GM12878 (cell line): ENCODE data around the gene MGAT2. TPM values are rescaled to one million over a fixed set of nuclear protein-coding genes. Genes with fewer than 3 reads are reported as not detected.
A peak's percentile ranks its signal among the peaks of the same experiment; 100 is the strongest.

Source experiments
- CEBPB ChIP-seq, 2 experiments: fragments of 150-350 bp in 1 of 2; IDR thresholded peaks; 2 replicates each; pipeline ENCODE4 v1.6.1; 2012 to 2014; ENCODE audit warnings: low read depth in 2 of 2, low read length in 2 of 2, borderline replicate concordance in 1 of 2, inconsistent platforms in 1 of 2
- E4F1 ChIP-seq: fragments of 450-650 bp; IDR thresholded peaks from 2 replicates; pipeline ENCODE4 v1.6.1; 2018; ENCODE audit warnings: borderline replicate concordance, mild to moderate bottlenecking; ENCODE audit not compliant: partially characterized antibody
- EZH2 ChIP-seq: IDR thresholded peaks from 2 replicates; pipeline ENCODE4 v1.6.1; 2012; ENCODE audit warnings: low read depth, mild to moderate bottlenecking, control low read depth, inconsistent platforms, low read length, borderline replicate concordance; ENCODE audit not compliant: control insufficient read depth
- FOXK2 ChIP-seq: fragments of 450-650 bp; IDR thresholded peaks from 2 replicates; pipeline ENCODE4 v1.6.1; 2017; ENCODE audit warnings: mild to moderate bottlenecking, moderate library complexity
- MTA3 ChIP-seq: IDR thresholded peaks from 2 replicates; pipeline ENCODE4 v1.6.1; 2012; ENCODE audit warnings: low read length, inconsistent platforms, borderline replicate concordance
- NFIC ChIP-seq: IDR thresholded peaks from 2 replicates; pipeline ENCODE4 v1.6.1; 2012; ENCODE audit warnings: low read depth, mild to moderate bottlenecking, inconsistent platforms, low read length, moderate library complexity
- PAX5 ChIP-seq: IDR thresholded peaks from 2 replicates; pipeline ENCODE4 v1.6.1; 2011; ENCODE audit warnings: low read depth, low read length, borderline replicate concordance
- POU2F2 ChIP-seq: IDR thresholded peaks from 3 replicates; pipeline ENCODE4 v1.6.1; 2011; ENCODE audit warnings: low read depth, mild to moderate bottlenecking, low read length, borderline replicate concordance
- SMAD5 ChIP-seq: IDR thresholded peaks from 2 replicates; pipeline ENCODE4 v1.6.1; 2016; ENCODE audit warnings: antibody characterized with exemption, low read depth
- SP1 ChIP-seq: IDR thresholded peaks from one replicate; pipeline ENCODE4 v1.6.1; 2011; ENCODE audit warnings: low read depth, low read length
- SREBF2 ChIP-seq: IDR thresholded peaks from 2 replicates; pipeline ENCODE4 v1.6.1; 2012; ENCODE audit warnings: mild to moderate bottlenecking, low read length
- YBX1 ChIP-seq: fragments of 450-650 bp; IDR thresholded peaks from 2 replicates; pipeline ENCODE4 v1.6.1; 2016; ENCODE audit warnings: antibody characterized with exemption
- ZBED1 ChIP-seq: IDR thresholded peaks from 2 replicates; pipeline ENCODE4 v1.6.1; 2016; ENCODE audit warnings: borderline replicate concordance
- ZNF274 ChIP-seq: IDR thresholded peaks from one replicate; pipeline ENCODE4 v1.8.0; 2011; ENCODE audit not compliant: insufficient read length, insufficient read depth
- ZNF384 ChIP-seq: IDR thresholded peaks from 2 replicates; pipeline ENCODE4 v1.6.1; 2012; ENCODE audit warnings: low read depth, mild to moderate bottlenecking, low read length, improper control_type of control experiment, borderline replicate concordance
- ZZZ3 ChIP-seq: IDR thresholded peaks from 2 replicates; pipeline ENCODE4 v1.6.1; 2011; ENCODE audit warnings: low read depth; ENCODE audit not compliant: control insufficient read depth, insufficient read length
- polyA plus RNA-seq, 11 experiments: library from polyadenylated mRNA; depleted of rRNA in 4 of 11; unstranded in 6 of 11; stranded (reverse) in 5 of 11; fragments of >200 nt; fragmentation: Nextera tagmentation in 4 of 11; fragmentation: Illumina TruSeq in 1 of 11; extraction: Ambion mirVana in 4 of 11; extraction: Trizol in 1 of 11; gene quantifications; 1 replicate in 1 of 11; 2 replicates in 10 of 11; pipeline versions ENCODE4 v1.2.1 to v1.2.3, GENCODE V29; 2011 to 2016; ENCODE audit warnings: inconsistent platforms in 2 of 11, missing spikeins in 2 of 11, low read depth in 1 of 11
- total RNA-seq, 4 experiments: library from RNA; depleted of rRNA in 3 of 4; stranded (reverse); fragments of >200 nt in 3 of 4; fragmentation: Illumina TruSeq in 1 of 4; extraction: Trizol in 1 of 4; gene quantifications; 2 replicates each; pipeline versions ENCODE4 v1.2.1 to v1.2.3, GENCODE V29; 2013 to 2021
- TF ChIP-seq, protein P1 (sequence below), 3 experiments: IDR thresholded peaks in 2 of 3; conservative IDR thresholded peaks in 1 of 3; 2 replicates each; pipeline ENCODE4 v1.5.1; 2011; ENCODE audit warnings: low read depth in 3 of 3, low read length in 3 of 3, mild to moderate bottlenecking in 3 of 3, control low read depth in 2 of 3, moderate library complexity in 2 of 3, inconsistent platforms in 1 of 3, mixed read lengths in 1 of 3; ENCODE audit not compliant: control insufficient read depth in 2 of 3, insufficient read depth in 1 of 3; ENCODE audit errors: extremely low read depth in 1 of 3
- TF ChIP-seq, protein P2 (sequence below): IDR thresholded peaks from 2 replicates; pipeline ENCODE4 v1.6.1; 2011; ENCODE audit warnings: mild to moderate bottlenecking, low read depth, low read length, moderate library complexity; ENCODE audit not compliant: insufficient replicate concordance
- TF ChIP-seq, protein P3 (sequence below): IDR thresholded peaks from 2 replicates; pipeline ENCODE4 v1.6.1; 2012; ENCODE audit warnings: low read depth, low read length, improper control_type of control experiment
- TF ChIP-seq, protein P4 (sequence below): fragments of 450-650 bp; IDR thresholded peaks from 2 replicates; pipeline ENCODE4 v1.6.1; 2017; ENCODE audit warnings: mild to moderate bottlenecking, low read depth, inconsistent platforms; ENCODE audit not compliant: poor library complexity, severe bottlenecking

The MGAT2 gene
- total and polyA plus RNA-seq, 10 of the 15 experiments (the other 5 are each of a cell fraction or from before 2014, with no cell fraction given): 0.03 to 51.8 (median 38.0) TPM; not detected in 1

GRCh38 chr14:49623941-49624839, 3.6 kb downstream of the MGAT2 start (continued):
- TF ChIP-seq, protein P1, sequence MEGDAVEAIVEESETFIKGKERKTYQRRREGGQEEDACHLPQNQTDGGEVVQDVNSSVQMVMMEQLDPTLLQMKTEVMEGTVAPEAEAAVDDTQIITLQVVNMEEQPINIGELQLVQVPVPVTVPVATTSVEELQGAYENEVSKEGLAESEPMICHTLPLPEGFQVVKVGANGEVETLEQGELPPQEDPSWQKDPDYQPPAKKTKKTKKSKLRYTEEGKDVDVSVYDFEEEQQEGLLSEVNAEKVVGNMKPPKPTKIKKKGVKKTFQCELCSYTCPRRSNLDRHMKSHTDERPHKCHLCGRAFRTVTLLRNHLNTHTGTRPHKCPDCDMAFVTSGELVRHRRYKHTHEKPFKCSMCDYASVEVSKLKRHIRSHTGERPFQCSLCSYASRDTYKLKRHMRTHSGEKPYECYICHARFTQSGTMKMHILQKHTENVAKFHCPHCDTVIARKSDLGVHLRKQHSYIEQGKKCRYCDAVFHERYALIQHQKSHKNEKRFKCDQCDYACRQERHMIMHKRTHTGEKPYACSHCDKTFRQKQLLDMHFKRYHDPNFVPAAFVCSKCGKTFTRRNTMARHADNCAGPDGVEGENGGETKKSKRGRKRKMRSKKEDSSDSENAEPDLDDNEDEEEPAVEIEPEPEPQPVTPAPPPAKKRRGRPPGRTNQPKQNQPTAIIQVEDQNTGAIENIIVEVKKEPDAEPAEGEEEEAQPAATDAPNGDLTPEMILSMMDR (IDR thresholded peaks at IDR 0.05 in 2 of 3, conservative IDR thresholded peaks at IDR 0.05 in 1 of 3; ENCODE audit: control insufficient read depth in 2 of 3, extremely low read depth in 1 of 3, insufficient read depth in 1 of 3, low read depth in 3 of 3, low read length in 3 of 3): no peak
- no peak for TF ChIP-seq SREBF2
- 0 out of 2 replicates have a peak, but pooled peaks have one; percentile 2 for TF ChIP-seq ZNF384
- TF ChIP-seq MTA3: peak; percentile 39; the same call in 1 of the 2 replicates
- TF ChIP-seq CEBPB (IDR thresholded peaks at IDR 0.05; ENCODE audit: borderline replicate concordance in 1 of 2, low read depth in 2 of 2, low read length in 2 of 2): no peak
- TF ChIP-seq ZBED1: no peak
- TF ChIP-seq, protein P2, sequence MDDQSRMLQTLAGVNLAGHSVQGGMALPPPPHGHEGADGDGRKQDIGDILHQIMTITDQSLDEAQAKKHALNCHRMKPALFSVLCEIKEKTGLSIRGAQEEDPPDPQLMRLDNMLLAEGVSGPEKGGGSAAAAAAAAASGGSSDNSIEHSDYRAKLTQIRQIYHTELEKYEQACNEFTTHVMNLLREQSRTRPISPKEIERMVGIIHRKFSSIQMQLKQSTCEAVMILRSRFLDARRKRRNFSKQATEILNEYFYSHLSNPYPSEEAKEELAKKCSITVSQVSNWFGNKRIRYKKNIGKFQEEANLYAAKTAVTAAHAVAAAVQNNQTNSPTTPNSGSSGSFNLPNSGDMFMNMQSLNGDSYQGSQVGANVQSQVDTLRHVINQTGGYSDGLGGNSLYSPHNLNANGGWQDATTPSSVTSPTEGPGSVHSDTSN: no peak
- TF ChIP-seq POU2F2: no peak
- TF ChIP-seq ZNF274: no peak
- no peak for TF ChIP-seq E4F1
- TF ChIP-seq, protein P3, sequence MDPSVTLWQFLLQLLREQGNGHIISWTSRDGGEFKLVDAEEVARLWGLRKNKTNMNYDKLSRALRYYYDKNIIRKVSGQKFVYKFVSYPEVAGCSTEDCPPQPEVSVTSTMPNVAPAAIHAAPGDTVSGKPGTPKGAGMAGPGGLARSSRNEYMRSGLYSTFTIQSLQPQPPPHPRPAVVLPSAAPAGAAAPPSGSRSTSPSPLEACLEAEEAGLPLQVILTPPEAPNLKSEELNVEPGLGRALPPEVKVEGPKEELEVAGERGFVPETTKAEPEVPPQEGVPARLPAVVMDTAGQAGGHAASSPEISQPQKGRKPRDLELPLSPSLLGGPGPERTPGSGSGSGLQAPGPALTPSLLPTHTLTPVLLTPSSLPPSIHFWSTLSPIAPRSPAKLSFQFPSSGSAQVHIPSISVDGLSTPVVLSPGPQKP: no peak
- no peak for TF ChIP-seq EZH2
- no peak for TF ChIP-seq PAX5
- TF ChIP-seq YBX1: no peak
- TF ChIP-seq, protein P4, sequence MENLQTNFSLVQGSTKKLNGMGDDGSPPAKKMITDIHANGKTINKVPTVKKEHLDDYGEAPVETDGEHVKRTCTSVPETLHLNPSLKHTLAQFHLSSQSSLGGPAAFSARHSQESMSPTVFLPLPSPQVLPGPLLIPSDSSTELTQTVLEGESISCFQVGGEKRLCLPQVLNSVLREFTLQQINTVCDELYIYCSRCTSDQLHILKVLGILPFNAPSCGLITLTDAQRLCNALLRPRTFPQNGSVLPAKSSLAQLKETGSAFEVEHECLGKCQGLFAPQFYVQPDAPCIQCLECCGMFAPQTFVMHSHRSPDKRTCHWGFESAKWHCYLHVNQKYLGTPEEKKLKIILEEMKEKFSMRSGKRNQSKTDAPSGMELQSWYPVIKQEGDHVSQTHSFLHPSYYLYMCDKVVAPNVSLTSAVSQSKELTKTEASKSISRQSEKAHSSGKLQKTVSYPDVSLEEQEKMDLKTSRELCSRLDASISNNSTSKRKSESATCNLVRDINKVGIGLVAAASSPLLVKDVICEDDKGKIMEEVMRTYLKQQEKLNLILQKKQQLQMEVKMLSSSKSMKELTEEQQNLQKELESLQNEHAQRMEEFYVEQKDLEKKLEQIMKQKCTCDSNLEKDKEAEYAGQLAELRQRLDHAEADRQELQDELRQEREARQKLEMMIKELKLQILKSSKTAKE: peak; percentile 64
- peak; percentile 68 for TF ChIP-seq NFIC
- TF ChIP-seq FOXK2: no peak
- TF ChIP-seq SMAD5: no peak
- no peak for TF ChIP-seq ZZZ3
- TF ChIP-seq SP1: no peak
